Fibroblast of pulmonary artery (primary cell): ENCODE measurements around the gene MOB4.

ENCODE experiments used
- DNase-seq: peaks from one replicate; pipeline ENCODE4 v3.0.0-alpha.2; 2010; ENCODE audit warnings: low read depth
- H3K4me3 ChIP-seq: replicated peaks from 2 replicates; pipeline ENCODE4 v1.5.1; 2011; ENCODE audit warnings: low read depth, mild to moderate bottlenecking, control low read depth, low read length, moderate library complexity
- CTCF ChIP-seq: IDR thresholded peaks from 2 replicates; pipeline ENCODE4 v1.5.1; 2011; ENCODE audit warnings: mild to moderate bottlenecking, control low read depth, low read length, inconsistent platforms; ENCODE audit errors: missing control alignments

MOB4 gene

GRCh38 chr2:197514754-197515153 is 1.1 kb upstream of the MOB4 start:
- no peak for TF ChIP-seq CTCF
- DNase-seq = no peak
- no peak overlapping the region for H3K4me3 ChIP-seq

DNA sequence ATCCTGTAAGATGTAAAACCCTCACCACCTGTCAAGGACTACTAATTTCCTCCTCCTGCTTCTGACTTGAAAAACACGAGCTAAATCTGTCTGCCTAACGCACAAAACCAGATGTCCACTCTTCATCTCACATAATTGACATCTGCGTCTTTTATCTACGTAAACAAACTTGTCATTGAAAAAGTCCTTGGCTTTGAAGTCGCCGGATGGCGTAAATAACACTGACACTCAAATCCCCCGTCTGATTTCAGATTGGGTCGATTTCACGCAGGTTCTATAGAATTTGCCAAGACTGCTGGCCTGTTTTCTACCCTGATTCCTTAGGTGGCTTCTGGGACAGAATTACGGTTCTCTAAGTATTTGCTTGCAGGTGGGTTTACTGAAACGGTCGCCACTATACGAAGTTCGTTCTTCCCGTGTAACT is 539 bp upstream of the MOB4 start:
- TF ChIP-seq CTCF = no peak
- peak; percentile 46 for DNase-seq
- H3K4me3 ChIP-seq = peak overlapping the region; percentile 91

DNA sequence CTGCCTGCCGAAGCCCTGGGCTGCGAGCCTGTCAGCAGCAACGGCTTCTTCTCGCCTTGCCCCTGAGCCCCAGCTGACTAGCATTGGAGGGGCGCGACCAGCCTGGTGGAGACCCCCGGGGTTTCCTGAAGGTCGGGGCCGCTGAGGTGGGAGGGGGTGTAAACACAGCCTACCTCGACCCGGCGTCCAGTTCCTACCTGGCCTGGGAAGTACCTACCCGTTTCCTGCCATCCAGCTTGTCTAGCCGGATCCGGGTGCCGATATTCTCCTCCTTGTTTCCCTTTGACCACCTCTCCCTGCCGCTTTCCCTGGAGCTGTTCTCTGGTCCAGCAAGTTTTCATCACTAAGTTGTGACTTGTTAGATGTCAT is 511 bp downstream of the MOB4 start:
- TF ChIP-seq CTCF = no peak
- peak overlapping the region; percentile 91 for H3K4me3 ChIP-seq
- peak; percentile 27 for DNase-seq

GRCh38 chr2:197517150-197517549 is 1.3 kb downstream of the MOB4 start:
- H3K4me3 ChIP-seq = peak overlapping the region; percentile 91
- TF ChIP-seq CTCF = no peak
- no peak for DNase-seq

GRCh38 chr2:197538412-197538811 is 22.5 kb downstream of the MOB4 start:
- TF ChIP-seq CTCF = no peak
- peak; percentile 45 for DNase-seq
- no peak overlapping the region for H3K4me3 ChIP-seq

GRCh38 chr2:197539734-197540133 is 23.9 kb downstream of the MOB4 start:
- DNase-seq = no peak
- no peak for TF ChIP-seq CTCF
- no peak overlapping the region for H3K4me3 ChIP-seq

- TF ChIP-seq CTCF = no peak
- no peak for DNase-seq
- no peak overlapping the region for H3K4me3 ChIP-seq
These were observed 27.3 kb downstream of the MOB4 start for GRCh38 chr2:197543206-197543605.
